Activated naive CD8-positive, alpha-beta T cell treated with anti-CD3 and anti-CD28 coated beads, Interleukin-2, amount 50 U/mL, for 24 hours (primary cell): ENCODE measurements around the gene SLC4A1.

Experiments
- ATAC-seq: fragments of 150-1000 bp; cut with Tn5 transposase; one replicate; pipeline ENCODE4 v1.10.0; 2021
- DNase-seq: peaks from one replicate; pipeline ENCODE4 v3.0.0; 2021
- H3K27ac Mint-ChIP-seq: one replicate; pipeline ENCODE4 v1.8.0; 2021; ENCODE audit warnings: mild to moderate bottlenecking, mixed read lengths
- H3K27me3 Mint-ChIP-seq: one replicate; pipeline ENCODE4 v1.8.0; 2021; ENCODE audit warnings: mixed read lengths
- H3K36me3 Mint-ChIP-seq: one replicate; pipeline ENCODE4 v1.8.0; 2021; ENCODE audit warnings: low read depth, mixed read lengths
- H3K4me1 Mint-ChIP-seq: one replicate; pipeline ENCODE4 v1.8.0; 2021; ENCODE audit warnings: mixed read lengths
- H3K4me3 Mint-ChIP-seq: one replicate; pipeline ENCODE4 v1.8.0; 2021; ENCODE audit warnings: mild to moderate bottlenecking, moderate library complexity, mixed read lengths
- H3K9me3 Mint-ChIP-seq: one replicate; pipeline ENCODE4 v1.8.0; 2021; ENCODE audit warnings: mixed read lengths

The SLC4A1 gene

DNA sequence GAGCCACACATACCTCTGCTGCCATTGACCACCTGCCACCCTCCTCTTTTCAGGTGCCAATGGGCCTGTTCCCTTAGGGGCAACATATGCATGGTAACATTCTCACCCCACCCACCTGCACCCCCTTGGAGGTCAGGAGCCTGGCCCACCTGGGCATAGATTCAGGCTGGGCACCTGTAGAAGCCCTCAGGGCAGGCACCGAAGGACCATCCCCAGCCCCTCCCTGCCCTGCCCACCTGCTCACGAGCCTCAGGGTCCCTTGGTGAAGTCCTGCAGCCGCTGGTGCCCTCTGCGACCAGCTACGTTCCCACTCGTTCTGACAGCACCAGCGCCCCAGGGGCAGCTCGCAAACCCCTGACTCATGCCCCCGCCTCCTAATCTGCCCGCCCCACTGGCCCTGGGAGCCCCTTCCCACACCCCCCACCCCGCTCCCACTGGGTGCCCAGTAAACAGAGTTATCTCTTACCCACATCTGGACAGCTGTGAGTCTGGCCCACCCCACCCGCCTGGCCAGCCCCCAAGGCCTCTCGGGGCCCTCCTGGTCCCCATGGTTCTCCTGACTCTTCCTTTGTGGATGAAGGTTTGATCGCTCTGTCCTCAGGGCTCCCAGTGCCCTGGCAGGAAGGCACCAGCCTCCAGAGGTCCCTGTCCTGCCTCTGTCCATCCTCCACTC, at the start of gene SLC4A1:
SLC4A1 (minus strand) TSS at position 318 of the 673 bp plus-strand sequence. CDS start 5,269 bp downstream, outside the sequence.
- no peak within 1 kb of the TSS for H3K4me3 Mint-ChIP-seq
- H3K4me1 Mint-ChIP-seq, result no peaks in the 10 kb centered on the region
- H3K9me3 Mint-ChIP-seq, result no peaks in the 10 kb centered on the region
- peaks cover 2% of the 10 kb centered on the region for H3K27me3 Mint-ChIP-seq
- ATAC-seq (no peak), DNase-seq (no peak)
- H3K27ac Mint-ChIP-seq, result no peak within 1 kb of the TSS
- H3K36me3 Mint-ChIP-seq, result no peaks in the 10 kb centered on the region

DNA sequence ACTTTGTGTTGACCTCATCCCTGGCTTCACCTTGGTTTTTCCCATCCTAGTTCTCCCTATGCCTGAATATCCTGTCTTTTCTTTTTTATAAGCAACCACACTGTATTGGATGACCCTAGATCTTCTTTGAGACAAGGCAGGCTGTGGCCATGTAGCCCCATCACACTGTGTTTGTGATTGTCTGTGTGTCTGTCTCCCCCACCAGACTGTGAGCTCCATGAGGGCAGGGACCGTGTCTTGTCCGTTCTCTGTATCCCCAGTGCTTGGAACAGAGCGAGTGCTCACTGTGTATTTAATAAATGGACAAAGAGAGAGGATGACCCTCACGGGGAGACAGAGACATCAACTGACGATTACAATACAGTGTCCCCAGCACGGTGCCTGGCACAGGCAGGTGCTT, 49.6 kb upstream of the SLC4A1 start:
- Mint-ChIP-seq H3K27ac (no peak overlapping the region), H3K36me3 (peaks cover 5% of the 10 kb centered on the region), H3K4me1 (peaks cover 15% of the 10 kb centered on the region), H3K27me3 (peaks cover 44% of the 10 kb centered on the region), H3K9me3 (no peaks in the 10 kb centered on the region), H3K4me3 (no peak overlapping the region)
- ATAC-seq, result no peak
- DNase-seq, result no peak

DNA sequence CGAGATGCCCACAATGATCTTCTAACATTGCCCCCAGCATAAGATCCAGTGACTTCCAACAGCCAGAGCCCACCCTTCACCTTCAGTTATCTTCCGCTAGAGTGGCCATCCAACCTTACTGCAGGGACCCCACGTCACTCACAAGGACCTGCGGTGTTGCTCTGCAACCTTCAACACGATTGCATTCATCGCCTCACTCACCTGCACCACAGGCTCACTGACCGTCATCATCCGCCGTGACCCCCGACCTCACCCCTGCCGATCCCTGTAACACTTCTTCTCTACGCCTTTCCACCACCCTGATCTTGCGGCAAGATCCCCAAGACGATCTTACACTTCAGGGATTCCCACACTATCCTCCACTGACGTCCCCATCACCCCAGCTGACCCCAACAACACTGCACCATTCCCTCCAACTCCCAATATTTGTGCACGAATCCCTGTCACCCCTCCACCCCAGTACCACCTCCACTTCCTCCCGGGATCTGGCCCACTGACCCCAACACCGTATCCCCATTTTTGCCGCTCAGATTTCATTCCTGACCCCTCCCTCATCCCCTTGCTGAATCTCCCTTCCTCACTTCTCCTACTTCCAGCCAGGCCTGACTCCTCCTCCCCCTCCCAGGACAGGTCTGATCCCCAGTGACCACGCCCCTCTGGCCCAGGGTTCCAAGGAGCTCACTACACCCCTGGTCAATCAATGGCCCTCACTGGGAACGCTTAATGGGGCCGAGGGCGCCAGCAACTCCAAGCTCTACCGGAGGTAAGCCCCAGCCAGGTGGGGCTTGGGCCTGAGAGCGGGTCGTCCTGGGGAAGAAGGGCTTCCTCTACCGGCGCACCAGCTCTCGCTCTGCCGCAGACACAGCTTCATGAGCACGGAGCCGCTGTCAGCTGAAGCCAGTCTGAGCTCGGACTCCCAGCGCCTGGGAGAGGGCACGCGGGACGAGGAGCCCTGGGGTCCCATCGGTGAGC, 48.1 kb upstream of the SLC4A1 start:
- Mint-ChIP-seq H3K27ac (no peak overlapping the region), H3K9me3 (no peaks in the 10 kb centered on the region), H3K27me3 (peaks cover 47% of the 10 kb centered on the region), H3K36me3 (peaks cover 3% of the 10 kb centered on the region), H3K4me3 (peak overlapping the region; percentile 75), H3K4me1 (peaks cover 15% of the 10 kb centered on the region)
- ATAC-seq (no peak), DNase-seq (no peak)

DNA sequence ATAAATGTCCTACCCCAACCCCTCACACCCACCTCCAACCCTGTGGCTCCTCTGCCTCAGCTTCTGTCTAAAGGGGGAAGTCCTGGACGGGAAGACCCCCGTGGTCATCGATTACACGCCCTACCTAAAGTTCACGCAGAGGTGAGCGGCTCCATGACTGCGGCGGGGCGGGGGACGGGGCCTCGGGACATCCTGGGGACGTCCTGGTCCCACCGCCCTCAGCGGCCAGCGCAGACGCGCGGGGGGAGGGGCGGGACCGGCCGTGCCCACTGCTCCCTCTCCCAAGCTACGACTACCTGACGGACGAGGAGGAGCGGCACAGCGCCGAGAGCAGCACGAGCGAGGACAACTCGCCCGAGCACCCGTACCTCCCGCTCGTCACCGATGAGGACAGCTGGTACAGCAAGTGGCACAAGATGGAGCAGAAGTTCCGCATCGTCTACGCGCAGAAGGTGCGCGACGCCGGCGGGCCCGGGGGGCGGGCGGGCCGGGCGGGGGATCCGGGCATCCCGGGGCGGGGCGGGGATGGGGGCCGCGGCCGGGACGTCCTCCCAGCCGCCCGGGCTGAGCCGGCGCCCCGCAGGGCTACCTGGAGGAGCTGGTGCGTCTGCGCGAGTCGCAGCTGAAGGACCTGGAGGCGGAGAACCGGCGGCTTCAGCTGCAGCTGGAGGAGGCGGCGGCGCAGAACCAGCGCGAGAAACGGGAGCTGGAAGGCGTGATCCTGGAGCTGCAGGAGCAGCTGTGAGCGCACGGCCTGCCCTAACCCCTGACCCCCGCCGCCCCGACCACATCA, 47.1 kb upstream of the SLC4A1 start:
- ATAC-seq, result peak; percentile 45
- peak; percentile 55 for DNase-seq
- peaks cover 47% of the 10 kb centered on the region for H3K27me3 Mint-ChIP-seq

DNA sequence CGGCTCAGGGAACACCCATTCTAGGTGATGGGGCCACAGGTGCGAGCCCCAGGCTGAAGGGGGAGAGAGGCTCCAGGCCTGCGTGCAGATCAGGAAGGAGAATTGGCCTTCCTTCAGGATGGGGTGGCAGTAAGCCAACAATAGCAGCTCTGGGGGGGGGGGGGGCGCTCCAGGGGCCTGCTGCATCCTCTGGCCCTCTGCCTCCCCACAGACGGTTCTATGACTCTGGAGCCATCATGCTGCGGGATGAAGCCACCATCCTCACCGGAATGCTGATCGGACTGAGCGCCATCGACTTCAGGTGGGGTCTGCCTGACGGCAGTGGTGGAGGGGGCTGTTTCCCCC, 46.6 kb upstream of the SLC4A1 start:
- peaks cover 1% of the 10 kb centered on the region for H3K36me3 Mint-ChIP-seq
- H3K4me3 Mint-ChIP-seq, result peak overlapping the region; percentile 32
- ATAC-seq (no peak), DNase-seq (no peak)
- peaks cover 47% of the 10 kb centered on the region for H3K27me3 Mint-ChIP-seq
- peaks cover 15% of the 10 kb centered on the region for H3K4me1 Mint-ChIP-seq
- H3K9me3 Mint-ChIP-seq, result no peaks in the 10 kb centered on the region
- H3K27ac Mint-ChIP-seq, result no peak overlapping the region

More for the DNA sequence above, 47.1 kb upstream of the SLC4A1 start:
- Mint-ChIP-seq H3K27ac (no peak overlapping the region), H3K4me1 (peaks cover 15% of the 10 kb centered on the region), H3K4me3 (peak overlapping the region; percentile 75), H3K9me3 (no peaks in the 10 kb centered on the region), H3K36me3 (peaks cover 3% of the 10 kb centered on the region)

DNA sequence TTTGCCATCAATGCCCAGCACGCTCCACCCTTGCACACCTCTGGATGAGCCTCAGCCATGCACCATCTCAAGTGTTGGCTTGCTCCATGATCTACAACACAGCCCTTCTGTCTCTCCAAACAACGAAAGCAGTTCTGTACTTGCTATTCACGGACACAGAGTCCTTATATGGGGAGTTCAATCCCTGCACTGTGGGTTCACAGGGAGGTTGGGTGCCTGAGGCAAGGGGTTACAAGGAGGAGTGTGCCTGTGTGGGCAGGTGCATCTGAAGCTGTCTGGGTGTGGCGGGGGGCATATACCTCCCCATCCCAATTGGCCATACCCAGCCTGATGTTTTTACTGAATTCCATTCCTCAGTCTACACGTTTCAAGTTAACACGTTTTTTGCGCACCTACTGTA, 46.1 kb upstream of the SLC4A1 start:
- H3K4me3 Mint-ChIP-seq, result peak overlapping the region; percentile 32
- H3K4me1 Mint-ChIP-seq, result peaks cover 16% of the 10 kb centered on the region
- no peaks in the 10 kb centered on the region for H3K36me3 Mint-ChIP-seq
- ATAC-seq, result no peak
- DNase-seq, result no peak
- H3K27ac Mint-ChIP-seq, result no peak overlapping the region
- H3K9me3 Mint-ChIP-seq, result no peaks in the 10 kb centered on the region
- peaks cover 47% of the 10 kb centered on the region for H3K27me3 Mint-ChIP-seq

DNA sequence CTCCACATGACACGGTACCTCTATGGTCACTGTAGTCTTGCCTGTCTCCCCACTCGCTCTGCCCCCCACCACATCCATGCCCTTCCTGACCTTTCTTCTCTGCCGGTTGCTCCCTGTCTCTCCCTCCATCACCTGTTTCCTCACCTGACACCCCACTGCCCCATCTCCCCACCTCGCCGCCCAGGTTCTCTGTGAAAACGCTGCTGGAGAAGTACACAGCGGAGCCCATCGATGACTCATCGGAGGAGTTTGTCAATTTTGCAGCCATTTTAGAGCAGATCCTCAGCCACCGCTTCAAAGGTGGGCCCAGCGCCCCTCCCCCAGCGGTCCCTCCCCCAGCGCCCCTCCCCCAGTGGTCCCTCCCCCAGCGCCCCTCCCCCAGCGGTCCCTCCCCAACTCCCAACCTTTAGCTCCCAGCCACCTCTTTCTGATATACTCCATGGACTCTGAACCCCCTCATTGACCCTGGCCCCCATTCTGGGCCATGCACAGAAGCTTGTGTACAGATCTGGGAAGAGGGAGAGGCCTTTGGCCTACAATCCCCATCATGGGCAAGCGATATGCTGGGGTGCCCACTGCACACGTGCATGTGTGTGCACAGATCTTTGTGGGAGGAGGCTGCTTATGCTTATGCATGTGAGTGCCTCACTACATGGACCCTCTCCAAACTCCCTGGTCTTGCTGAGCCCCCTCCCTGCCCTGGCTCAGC, 44.6 kb upstream of the SLC4A1 start:
- ATAC-seq, result no peak
- Mint-ChIP-seq H3K9me3 (no peaks in the 10 kb centered on the region), H3K4me3 (no peak overlapping the region), H3K36me3 (no peaks in the 10 kb centered on the region), H3K27ac (no peak overlapping the region), H3K4me1 (peaks cover 18% of the 10 kb centered on the region), H3K27me3 (peaks cover 49% of the 10 kb centered on the region)
- DNase-seq, result no peak

DNA sequence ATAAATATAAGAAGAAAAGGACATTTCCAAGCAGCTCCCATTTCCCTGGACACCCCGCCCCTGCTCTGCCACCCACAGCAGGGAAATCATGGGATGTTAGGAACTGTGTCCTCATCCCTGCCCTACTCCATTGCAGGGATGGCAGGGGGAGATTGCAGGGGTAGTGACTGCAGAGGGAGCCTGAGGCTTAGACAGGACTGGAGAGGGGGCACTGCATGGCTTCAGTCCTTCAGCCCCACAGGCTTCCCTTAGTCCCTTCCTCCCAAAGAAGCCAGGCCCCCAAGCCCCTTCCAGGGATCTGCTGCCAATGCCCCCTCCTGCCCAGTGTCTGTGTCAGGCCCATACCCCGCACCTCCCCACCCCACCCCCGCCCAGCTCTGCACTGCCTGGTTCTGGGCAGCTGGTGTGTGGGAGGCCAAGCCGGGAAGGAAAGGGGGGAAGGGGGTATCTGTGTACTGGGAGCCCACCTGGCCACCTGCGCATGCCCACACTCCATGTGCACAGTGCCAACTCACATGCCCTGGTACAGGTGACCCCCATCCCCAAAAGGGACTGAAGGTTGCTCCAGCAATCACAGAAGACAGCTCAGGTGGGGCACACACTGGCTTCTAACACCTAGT, 43.7 kb upstream of the SLC4A1 start:
- H3K9me3 Mint-ChIP-seq, result no peaks in the 10 kb centered on the region

DNA sequence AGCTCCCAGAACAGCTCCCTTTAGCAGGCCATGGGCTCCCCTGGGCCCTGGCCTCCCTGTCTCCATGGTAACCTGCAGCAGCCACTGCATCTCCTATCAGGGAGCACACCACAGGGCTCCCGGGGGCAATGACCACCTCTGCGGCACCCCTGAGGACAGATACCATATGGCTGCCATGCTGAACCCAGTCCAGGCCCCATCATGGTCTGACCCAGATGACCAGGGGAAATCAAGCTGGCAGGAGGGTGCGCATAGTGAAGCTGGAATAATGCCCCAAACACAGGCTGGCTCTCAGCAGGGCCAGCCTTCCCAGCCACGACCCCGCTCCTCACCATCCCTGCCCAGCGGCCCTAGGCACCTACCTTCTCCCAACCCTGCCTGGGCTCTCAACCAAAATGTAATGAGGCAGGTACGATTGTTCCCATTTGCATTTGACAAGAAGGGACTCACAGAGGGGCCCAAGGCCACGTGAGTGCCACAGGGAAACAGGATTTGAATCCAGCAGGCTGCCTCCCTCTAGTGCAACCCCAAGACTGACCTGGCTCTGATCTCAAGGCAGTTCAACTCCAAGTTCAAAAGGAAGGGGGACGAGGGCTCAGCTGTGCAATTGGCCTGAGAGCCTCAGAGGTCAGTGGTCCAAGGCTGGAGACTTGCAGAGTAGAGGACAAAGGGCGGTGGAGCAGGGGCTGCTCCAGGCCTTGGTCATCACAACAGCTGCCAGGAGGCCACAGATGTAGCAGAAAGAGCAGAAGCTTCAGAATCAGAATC, 42.9 kb upstream of the SLC4A1 start:
- no peak overlapping the region for H3K4me3 Mint-ChIP-seq
- ATAC-seq (no peak), DNase-seq (no peak)
- H3K27me3 Mint-ChIP-seq, result peaks cover 47% of the 10 kb centered on the region
- no peaks in the 10 kb centered on the region for H3K36me3 Mint-ChIP-seq
- H3K4me1 Mint-ChIP-seq, result peaks cover 8% of the 10 kb centered on the region
- no peak overlapping the region for H3K27ac Mint-ChIP-seq
- H3K9me3 Mint-ChIP-seq, result no peaks in the 10 kb centered on the region

More for the DNA sequence above, 43.7 kb upstream of the SLC4A1 start:
- Mint-ChIP-seq H3K36me3 (no peaks in the 10 kb centered on the region), H3K27me3 (peaks cover 49% of the 10 kb centered on the region), H3K4me3 (no peak overlapping the region), H3K27ac (no peak overlapping the region), H3K4me1 (peaks cover 14% of the 10 kb centered on the region)
- ATAC-seq (no peak), DNase-seq (no peak)

DNA sequence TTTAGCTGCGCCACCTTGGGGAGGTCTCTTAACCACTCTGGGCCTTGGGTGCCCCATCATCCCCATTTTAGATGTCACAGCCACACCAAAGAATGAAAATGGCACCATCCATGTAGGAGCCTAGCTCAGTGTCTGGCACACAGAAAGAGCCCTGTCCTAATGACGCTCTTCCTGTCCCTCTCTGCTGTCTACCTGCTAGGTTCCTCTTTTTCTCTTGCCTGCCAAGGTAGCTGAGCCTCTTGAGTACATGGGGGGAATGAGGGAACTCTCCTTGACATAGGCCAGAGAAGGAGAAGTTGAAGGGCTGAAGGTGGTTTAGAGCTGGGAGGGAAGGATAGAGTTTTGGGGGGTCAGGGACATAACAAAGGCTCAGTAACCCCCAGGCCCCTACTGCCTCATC, 42.3 kb upstream of the SLC4A1 start:
- Mint-ChIP-seq H3K36me3 (no peaks in the 10 kb centered on the region), H3K27me3 (peaks cover 45% of the 10 kb centered on the region), H3K27ac (no peak overlapping the region), H3K4me3 (no peak overlapping the region), H3K4me1 (peaks cover 4% of the 10 kb centered on the region), H3K9me3 (no peaks in the 10 kb centered on the region)
- ATAC-seq (no peak), DNase-seq (no peak)

DNA sequence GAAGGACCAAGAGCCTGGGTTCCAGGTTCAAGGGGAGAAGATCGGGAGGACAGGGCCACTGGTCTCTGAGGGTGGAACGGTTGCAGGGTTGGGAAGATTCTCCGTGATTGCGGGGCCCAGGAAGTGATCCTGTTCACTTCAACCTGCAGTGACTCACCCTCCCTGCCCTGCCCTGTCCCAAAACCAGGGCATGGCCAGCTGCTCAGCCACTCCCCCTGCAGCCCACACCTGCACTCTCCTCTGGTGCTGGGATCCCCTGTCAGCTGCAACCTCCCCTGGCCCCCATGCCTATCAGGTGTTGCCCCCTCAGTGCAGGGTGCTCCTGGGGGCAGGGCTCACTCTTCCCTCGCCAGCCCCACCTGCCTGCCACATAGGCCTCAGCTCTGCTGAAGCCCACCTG, 41.5 kb upstream of the SLC4A1 start:
- ATAC-seq (no peak), DNase-seq (no peak)
- H3K27me3 Mint-ChIP-seq, result peaks cover 44% of the 10 kb centered on the region
- no peak overlapping the region for H3K4me3 Mint-ChIP-seq
- H3K9me3 Mint-ChIP-seq, result no peaks in the 10 kb centered on the region
- H3K36me3 Mint-ChIP-seq, result no peaks in the 10 kb centered on the region
- H3K27ac Mint-ChIP-seq, result no peak overlapping the region
- peaks cover 4% of the 10 kb centered on the region for H3K4me1 Mint-ChIP-seq

DNA sequence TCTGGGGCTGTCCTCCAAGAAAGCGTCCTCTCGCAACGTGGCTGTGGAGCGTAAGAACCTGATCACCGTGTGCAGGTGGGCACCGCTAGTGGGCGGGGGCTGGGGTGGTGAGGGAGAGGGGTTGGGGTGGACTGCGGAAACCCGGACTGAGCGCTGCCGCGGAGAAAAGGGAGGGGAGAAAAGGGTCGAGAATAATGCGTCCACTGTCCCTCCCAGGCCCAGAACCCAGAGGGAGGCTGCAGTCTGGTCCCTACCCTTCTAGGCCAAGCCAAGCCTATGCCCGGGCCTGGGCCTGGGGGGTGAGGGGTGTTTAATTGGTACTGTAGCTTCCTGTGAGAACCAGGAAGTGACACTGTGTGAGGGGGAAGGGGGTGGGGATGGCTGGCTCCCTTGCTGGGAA, 40.9 kb upstream of the SLC4A1 start:
- Mint-ChIP-seq H3K4me3 (no peak overlapping the region), H3K27ac (no peak overlapping the region)
- no peak for DNase-seq

DNA sequence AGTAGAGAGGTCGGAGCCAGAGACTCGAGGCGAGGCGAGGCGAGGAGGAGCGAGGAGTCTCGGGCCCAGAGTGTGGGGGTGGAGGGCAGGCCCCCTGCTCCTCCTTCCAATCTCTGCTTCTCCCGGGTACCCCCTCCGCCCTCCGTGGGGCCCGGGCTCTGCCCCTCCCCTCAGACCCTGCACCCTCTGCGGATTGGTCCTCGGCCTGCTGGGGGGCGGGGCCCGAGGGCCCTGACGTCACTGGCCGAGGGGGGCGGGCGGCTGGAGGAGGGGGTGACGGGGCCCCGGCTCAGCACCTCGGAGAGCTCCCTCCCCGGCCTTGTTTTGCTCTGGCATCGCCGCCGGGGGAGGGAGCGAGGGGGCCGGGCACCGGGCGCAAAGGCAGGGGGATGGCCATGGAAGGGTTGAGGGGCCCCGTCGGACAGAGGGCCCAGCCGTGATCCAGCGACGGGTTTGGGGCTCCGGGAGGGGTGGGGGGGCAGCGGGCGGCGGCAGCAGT, 40.4 kb upstream of the SLC4A1 start, which contains the start of gene RUNDC3A:
RUNDC3A (plus strand) TSS at position 282 of the 499 bp plus-strand sequence. CDS start 232 bp downstream, outside the sequence.
- Mint-ChIP-seq H3K4me3 (peak within 1 kb of the TSS; percentile 46), H3K27ac (no peak within 1 kb of the TSS), H3K4me1 (peaks cover 4% of the 10 kb centered on the region), H3K36me3 (no peaks in the 10 kb centered on the region), H3K27me3 (peaks cover 36% of the 10 kb centered on the region), H3K9me3 (no peaks in the 10 kb centered on the region)
- DNase-seq (peak; percentile 89), ATAC-seq (peak; percentile 80)

More for the DNA sequence above, 40.9 kb upstream of the SLC4A1 start:
- H3K9me3 Mint-ChIP-seq, result no peaks in the 10 kb centered on the region
- H3K27me3 Mint-ChIP-seq, result peaks cover 38% of the 10 kb centered on the region
- H3K4me1 Mint-ChIP-seq, result peaks cover 4% of the 10 kb centered on the region
- H3K36me3 Mint-ChIP-seq, result no peaks in the 10 kb centered on the region
- ATAC-seq, result no peak
